HCEC 1CT (cell line): Measurements from ENCODE around the gene C10orf71.

Source experiments
- DNase-seq: peaks from one replicate; pipeline ENCODE4 v3.0.0-alpha.2; 2017

C10orf71 gene

DNA sequence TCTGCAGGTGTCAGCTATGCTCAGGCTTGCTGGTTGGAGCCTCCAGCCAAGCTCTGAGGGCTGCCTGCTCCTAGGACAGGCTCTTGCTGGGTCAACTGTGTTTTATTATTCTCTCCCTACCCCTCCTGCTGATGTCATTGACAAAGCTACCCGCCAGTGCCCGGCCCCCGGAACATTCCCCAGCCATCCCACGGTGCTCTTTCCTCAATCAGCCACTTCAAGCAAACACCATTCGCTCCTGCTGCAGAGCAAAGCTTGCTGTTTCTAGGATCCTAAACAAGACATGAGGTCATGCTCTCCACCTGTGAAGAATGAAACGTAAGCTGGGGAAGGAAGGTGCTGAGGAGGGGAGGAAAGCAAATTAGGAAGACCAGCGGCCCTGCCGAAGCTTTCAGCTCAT, 2.1 kb upstream of the C10orf71 start:
- no peak for DNase-seq

DNA sequence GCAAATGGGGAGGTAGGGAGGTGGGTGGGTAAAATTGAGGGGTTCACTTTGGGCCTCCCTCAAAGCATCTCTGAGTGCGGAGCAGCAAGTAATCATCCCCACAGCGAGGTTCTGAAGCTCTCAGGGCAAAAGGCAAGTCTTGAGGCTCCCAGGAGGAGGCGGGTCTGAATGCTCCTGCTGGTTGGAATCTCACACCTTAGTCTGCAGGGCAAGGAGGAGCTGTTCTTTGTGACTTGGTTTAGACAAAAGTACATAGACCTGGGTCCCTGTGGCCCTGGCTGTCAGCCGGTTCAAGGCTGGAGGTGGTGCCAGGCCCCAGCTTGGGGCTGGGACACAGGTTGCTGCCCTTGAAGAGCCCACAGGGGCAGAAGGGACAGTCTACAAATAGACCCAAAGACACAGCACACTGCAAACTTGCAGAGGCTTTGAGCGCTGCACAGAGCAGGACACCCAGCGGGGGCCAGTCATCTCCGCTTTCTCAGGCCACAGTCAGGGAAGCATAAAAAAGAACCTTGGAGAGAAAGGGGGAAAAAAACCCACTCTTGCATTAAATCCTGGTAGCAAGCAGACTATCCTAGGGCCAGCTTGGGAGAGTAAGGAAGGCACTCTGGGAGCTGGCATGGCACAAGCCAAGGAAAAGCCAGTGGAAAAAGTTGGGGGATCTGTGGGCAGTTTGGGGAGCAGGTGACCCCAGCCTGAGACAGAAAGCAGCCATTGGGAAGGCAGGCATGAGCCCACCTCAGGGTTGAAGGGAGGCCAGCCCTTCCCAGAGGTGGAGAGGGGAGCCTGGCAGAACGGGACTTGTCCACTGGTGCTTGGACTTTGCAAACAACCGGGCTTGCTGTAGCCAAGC, 926 bp upstream of the C10orf71 start:
- no peak for DNase-seq

DNA sequence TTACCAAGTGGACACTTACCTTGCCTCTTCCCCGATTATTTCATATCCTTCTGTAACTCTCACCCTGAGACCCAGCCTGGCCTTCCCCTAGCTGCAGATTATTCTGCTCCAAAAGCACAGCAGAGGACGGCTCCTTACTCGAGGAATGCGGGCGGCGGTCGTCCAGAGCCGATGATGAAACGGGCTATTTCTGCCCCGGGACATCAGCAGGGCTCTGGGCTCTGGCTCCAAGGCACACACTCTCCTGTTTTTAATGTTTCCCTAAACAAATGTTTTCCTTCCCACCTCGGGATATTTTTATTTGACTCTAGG, 343 bp upstream of the C10orf71 start:
- DNase-seq: no peak

DNA sequence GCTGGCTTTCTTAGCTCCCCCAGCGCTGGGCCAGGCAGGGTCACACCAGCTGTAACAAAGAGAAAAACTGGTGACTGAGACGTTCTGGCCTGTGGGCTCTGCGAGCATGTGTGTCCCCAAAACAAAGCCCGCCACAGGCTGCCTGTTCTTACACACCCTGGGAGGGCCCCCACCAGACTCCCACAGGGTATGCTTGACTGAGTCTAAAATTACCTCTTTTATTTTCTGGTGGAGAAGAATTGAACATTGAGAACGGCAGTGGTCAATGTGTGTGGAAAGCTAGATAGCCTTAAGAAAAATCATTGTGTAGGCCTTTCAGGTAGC, 808 bp downstream of the C10orf71 start:
- DNase-seq: no peak

DNA sequence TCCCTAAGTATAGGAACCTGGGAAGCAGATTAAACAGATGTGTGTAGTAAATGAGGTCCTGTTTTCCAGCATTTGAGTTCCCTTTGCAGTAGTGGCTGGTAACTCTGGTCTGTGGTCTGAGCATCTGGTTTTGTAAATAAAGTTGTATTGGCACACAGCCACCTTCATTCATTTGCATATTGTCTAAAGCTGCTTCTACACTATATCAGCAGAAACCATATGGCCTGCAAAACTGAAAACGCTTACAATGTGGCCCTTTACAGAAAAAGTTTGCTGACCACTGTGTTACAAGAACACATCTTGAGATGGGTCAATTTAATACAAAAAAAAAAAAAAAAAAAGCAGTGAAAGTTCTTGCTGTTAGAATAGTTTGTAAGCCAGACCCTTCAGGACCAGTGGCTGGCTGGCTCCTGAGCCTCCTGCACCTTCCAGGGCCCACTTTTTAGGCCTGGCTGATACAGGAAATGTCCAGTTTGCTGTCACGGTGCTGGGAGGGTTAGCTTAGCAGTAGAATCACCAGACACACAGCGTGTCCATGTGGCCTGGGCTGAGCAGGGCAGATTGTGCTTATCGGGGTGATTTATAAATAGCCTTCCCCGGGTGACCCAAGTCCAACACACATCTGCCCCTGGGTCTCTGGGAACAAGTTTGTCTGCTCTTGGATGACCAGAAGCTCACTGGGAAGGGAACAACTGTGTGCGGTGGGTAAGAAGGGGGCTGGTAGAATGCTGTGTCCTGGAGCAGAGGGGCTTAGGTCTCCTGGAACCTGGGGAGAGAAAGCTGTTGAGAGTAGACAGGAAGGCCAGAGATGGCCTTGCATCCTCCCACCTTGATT, 1.4 kb downstream of the C10orf71 start:
- no peak for DNase-seq

DNA sequence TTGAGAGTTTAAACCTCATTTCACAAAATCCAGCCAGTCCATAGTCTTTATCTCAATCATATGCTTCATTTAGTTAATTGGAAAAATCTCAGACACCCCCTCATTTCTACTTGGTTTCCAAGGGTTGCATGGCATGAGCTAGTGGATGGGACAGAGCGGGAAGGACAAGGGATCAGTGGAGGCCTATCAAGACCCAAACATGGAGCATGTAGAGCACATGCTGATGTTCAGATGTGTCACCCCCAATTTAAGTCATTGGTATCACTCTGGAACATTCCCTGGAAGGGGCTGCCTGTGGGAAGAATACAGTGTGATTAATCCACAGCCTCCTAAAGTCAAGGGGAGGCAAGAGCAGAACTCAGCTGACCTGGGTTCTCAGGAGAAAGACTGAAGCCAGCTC, 2.3 kb downstream of the C10orf71 start:
- DNase-seq: no peak

DNA sequence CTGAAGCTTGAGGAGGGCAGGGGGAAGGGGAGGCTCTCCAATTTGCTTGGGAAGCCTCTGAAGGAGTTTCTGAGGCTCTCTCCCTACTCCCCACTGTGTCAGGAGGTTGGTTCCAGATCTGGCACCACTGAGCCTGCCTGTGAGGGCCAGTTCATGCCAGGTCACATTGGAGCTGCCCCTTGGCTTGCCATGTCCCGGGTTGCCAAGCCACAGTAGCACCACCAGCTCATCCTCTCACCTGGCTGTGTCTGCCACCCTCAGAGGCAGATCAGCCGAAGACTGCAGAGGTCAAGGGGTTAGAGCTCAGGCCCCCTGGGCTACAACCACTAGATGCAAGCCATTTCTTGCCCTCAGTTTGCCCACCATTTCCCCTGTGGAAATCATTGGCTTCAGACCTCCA, 3.1 kb downstream of the C10orf71 start:
- DNase-seq: no peak

DNA sequence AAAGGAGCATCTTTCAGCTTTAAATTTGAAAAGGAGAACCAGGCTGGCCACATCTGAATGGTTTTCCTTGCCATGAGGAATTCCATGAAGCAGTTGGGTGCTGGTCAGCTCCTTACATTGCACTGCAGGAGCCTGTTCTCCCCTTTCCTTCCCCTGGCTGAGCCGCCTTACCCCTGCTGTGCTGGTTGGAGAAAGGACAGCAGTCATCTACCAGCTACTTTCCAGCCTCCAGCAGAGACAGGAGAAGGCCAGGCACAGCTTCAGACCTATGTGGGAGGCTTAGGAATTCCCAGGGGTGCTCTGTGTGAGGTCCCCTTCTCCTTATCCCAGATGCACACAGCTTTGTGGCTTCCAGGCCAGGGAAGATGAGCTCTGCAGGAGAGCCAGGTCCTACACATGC, 4.7 kb downstream of the C10orf71 start:
- DNase-seq: no peak

DNA sequence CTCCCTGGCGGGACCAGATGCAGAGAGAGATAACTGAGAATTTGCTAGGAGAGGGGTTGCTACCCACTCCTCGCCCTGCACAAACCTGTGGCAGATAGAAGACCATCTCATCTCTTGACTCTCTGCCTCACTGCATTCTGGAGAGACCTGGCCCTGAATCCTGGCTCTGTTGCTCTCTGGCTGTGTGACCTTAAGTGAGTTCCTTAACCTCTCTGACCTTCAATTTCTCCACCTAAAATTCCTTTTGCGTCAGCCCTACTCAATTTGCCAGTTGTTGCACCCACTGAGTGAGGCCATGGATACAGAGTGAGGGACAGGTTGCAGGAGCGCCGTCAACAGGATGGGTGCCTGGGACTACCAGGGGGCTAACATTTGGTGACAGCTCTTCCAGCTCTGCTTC, 5.2 kb downstream of the C10orf71 start:
- DNase-seq: no peak

DNA sequence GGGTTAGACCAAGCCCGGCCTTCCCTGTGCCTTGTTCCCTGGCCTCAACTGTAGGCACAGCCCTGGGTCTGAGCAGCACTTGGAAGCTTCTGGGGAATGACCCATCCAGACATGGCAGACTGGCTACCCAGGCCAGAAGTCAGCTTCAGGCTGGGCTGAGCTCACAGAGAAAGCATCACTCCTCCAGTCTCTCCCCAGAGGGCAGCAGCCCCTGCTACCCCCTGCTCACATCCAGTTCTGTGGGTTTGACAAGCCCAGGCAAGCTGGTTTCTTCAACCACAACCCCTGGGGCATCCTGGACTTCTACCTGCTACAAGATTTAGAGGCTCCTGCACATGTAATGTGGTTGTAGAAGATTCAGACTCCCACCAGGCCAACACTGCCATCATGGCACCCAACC, 9.0 kb downstream of the C10orf71 start:
- DNase-seq: no peak

DNA sequence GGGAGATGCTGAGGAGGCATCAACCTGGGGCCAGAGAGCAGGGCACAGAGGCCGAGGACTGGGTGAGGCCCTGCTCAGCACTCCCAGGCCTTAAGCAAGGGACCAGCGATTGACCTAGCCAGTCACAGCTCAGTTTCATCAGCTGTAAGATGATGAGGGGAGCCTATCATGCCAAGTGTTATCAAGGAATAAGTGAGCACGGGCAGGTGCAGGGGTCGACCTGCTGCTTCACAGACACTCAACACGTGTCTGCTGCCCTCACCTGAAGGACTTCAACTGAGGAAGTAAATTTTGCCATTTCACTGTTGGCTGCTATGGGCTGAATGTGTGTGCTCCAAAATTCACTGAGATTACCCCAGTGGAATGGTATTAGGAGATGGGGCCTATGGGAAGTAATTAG, 9.9 kb downstream of the C10orf71 start:
- DNase-seq: no peak

DNA sequence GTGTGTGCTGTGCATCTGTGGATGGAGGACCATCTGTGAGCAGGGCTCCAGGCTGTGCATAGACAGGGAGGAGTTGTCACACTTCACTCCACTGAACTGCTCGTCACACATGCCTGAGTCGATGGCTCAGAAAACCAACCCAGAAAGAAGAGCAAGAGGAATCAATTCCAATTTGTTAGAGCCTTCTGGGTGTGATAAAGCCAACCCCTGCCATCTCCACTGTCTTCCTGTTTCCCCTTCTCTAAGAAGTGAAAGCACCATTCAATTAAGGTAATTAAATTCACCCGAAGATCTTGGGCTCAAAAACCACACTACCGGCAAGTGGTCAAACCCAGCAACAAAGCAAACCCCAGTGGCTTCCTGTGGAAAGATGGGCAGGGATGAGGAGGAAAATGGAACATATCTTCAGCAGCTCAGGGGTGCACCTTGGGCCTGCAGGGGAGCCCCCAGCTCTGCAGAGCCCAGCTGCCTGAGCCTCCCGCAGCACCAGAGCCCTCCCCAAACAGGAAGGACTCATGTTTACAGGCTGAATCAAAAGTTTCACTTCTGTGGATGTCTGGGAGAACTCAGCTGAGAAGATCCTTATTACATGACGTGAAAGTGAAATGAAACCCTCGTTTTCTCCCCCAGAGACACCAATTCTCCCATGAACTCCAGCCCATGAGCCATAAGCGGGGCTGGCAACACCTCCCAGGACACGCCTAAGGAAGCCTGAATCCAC, 10.9 kb downstream of the C10orf71 start:
- DNase-seq: no peak

DNA sequence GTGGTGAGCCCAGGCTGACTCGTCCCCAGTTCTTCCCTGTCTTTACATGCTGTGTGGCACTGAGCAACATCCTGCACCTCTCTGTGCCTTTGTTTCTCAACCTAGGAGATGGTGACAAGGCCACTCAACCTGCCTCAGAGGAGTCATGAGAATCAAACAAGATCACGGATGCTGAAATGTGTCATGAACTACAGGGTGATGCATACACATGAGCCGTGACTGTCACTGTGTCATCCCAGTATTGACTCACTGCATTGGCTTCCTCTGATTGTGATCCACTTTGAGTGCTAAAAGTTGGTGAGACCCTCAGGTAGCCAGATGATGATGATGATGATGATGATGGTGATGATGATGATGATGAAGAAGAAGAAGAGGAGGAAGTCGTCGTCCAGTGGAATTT, 11.5 kb downstream of the C10orf71 start:
- DNase-seq: no peak

DNA sequence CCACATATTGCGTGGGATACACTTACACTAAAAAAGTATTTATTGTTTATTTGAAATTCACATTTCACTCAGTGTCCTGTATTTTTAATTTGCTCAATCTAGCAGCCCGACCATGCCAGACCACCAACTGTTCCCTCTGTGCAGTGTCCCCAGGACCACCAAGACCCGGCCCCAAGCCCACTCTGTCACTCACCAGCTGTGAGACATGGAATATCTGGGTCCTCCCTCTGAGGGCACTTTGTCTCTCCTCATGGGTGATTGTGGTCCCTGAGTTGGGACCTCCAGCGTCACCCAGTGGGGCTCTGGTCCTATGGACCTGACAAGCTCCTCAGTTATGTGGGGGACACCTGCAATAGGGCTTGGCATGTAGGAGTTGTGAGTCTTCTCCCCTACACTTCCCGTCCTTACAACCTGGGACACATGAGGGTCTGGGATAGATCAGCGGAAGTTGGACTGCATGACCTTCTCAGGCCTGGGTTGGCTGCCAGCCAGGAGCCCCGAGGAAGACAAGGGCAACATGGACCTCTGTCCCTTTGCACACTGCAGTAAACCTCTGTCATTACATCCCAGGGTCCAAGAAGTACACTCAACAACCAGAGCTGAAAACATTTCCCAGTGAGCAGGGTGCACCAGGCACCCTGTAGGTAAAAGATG, 12.1 kb downstream of the C10orf71 start:
- DNase-seq: no peak

DNA sequence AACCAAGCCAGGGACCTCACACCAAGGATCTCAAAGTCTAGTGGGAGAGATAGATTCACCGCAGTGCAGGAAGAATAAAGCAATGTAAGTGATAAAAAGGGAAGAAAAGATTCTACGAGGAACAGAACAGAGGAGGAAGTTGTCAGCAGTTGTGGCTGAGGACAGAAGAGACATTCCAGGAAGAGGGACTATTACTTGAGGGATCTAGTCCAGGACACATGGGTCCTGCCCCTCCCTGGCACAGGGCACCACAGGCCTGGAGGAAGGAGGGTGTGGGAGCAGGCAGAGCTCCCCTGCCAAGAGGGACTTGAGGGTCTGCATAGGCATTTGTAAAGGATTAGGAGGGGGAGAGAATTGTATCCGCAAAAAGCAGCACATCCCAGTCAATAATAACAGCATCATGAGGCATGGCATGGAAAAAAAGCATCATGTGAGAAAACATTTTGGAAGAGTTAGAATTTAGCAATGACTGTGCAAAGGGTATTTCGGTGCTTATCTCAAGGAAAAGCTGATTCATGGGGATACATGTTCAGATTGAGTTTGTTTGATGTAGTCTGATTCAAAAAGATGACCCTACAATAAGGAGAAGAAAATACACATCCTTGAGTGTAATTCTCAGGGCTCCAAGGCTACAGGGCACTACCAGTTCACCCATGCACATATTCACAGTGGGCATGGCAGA, 12.7 kb downstream of the C10orf71 start:
- DNase-seq: no peak

DNA sequence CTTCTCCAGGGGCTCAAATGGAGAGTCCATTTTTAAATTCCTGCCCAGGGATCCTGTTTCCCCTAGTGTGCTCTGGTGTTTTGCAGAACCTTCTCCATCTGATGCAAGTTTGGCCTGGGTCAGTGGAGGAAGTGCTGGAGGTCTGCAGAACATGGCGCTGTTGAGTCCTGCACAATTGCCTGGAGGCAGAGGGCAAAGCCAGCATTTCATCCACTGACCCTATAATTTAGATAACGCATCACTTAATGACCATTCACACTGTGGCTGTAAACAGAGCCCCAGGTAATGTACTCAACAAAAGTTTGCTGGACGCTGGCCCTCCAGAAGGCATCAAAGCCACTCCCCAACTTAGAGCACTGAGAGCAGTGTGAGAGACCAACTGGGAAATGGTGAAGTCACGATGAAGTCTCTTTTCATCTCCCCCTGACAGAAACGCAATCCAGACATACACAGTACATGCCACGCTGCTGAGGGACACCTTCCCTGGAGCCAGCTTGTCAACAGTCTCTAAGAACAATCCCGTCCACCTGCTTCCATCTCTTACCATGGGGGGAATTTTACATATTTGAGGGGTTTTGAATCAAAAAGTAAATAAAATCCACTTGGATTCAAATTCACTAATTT, 13.4 kb downstream of the C10orf71 start:
- no peak for DNase-seq

DNA sequence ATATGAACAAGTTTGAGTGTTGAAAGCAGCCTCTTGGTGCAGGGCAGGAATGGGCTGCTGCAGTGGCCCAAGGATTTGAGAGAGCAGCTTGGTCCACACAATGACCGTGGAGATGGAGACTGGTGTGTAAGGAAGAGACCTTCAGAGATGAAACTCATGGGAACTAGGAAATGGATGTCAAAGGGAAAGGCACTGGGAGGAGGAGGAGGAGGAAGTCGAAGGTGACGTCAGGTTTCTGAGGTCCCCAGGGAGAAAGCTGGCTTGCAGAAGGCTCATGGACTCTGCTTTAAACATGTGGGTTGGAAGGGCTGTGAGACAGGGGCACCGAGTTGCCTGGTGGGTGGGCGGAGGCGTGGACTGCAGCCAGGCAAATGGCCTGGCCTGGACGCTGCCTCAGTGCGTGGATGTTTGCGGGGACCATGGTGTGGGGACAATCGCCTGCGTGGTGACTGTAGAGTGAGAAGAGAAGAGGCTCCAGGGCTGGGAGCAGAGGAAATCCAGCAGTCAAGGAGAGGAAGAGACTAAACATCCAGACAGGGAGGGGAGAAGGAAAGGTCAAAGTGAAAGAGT, 14.6 kb downstream of the C10orf71 start:
- no peak for DNase-seq

DNA sequence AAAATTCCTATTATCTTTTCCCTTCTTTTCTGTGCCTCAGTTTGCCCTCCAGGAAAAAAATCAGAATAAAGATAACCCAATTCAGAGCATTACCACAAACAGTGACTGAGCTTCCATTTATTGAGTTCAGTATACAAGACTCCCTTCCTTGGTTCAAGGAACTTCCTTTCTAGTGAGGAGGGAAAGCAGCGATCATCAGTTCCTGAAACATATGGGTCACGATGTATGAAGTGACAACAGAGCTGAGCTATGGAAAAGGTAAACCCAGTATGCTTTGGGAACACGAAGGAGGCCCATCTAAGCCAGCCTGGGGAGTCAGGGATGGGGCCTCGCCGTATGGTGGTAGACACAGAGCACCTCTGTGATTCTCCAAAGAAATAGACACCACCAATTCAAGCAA, 15.8 kb downstream of the C10orf71 start:
- DNase-seq: no peak

DNA sequence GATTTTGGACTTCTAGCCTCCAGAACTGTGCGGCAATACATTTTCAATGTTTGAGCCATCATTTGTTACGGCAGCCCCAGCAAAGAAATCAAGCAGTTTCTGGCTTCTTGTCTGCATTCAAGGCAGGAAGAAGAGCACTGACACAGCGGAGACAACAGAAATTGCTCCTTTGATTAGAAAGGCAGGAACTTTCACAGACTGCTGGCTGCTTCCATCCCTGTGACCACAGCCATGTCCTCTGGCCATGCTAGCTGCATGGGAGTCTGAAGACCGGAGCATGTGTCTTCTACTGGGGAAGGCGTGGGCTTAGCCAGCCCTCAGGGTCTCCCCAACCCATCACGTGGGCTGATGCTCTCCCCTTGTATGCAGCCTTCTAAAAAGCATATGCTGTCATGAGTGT, 19.1 kb downstream of the C10orf71 start:
- DNase-seq: no peak

DNA sequence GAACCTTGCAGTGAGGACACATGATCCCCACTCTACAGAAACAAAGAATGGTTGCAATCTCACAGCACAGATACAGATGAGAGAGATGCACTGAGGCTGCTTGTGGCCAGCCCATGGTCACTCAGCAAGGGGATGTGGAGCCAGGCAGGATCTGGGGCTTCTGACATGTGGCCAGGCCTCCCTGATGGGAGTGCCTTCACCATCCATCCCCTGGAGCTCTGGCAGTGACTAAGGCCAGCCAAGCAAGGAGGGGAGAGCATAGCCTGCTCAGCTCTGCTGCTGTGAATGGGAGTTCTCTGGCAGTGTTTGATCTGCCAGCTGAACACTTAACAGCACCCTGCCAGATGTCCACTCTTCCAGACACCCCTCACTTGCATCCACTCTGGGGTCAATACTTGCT, 19.8 kb downstream of the C10orf71 start:
- DNase-seq: no peak

DNA sequence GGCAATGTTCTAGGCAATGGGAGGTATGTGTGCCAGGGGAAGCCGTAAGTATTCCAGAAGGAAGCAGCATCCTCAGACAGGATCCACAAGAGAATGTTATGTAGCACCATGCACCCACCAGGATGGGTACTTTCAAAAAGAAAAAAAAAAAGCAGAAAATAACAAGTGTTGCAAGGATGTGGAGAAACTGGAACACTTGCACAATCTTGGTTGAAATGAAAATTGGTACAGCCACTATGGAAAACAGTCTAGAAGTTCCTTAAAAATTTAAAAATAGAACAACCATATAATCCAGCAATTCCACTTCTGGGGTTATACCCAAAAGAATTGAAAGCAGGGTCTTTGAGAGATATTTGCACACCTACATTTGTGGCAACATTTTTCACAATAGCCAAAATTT, 20.2 kb downstream of the C10orf71 start:
- no peak for DNase-seq

DNA sequence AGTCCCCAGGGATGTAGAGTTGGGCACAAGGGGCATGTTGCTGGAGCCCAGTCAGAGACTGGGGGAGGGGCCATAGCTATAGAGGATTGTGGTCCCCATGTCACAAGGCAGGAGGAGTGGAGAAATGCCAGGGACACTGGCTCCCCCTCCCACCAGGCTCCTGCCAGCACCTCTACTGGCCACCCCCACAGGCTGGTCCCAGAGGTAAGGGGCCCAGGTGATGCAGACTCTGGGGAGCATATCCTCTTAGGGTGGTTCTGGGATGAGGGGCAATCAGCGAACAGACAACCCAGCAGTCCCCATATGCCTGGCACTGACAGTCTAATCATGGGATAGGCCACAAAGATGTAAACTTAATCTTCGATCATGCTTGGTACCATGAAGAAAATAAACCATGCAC, 21.2 kb downstream of the C10orf71 start:
- DNase-seq: no peak
